Measurements from ENCODE around the gene FHL3. TPM values are rescaled to one million over a fixed set of nuclear protein-coding genes. Genes with fewer than 3 reads are reported as not detected.

The FHL3 gene
- total and polyA plus RNA-seq, 9 of the 15 experiments (the other 6 are each of a cell fraction or from before 2014, with no cell fraction given): 6.1 to 144 (median 34.1) TPM

GRCh38 chr1:38004284-38005108 lies 818 bp downstream of the FHL3 start (continued):
- TF ChIP-seq ARID4B (CRISPR knock-in tag; IDR thresholded peaks at IDR 0.05) (peak; percentile 57; the same call in 1 of the 2 replicates), MLLT1 (IDR thresholded peaks at IDR 0.05) (peak; percentile 50 to 85; a peak in 1 of 4 replicates), BRD9 (IDR thresholded peaks at IDR 0.05; ENCODE audit: low read depth, partially characterized antibody) (no peak), SUPT5H (IDR thresholded peaks at IDR 0.05) (peak; percentile 62), CHD1 (IDR thresholded peaks at IDR 0.05; ENCODE audit: low read length) (peak; percentile 10), KDM5B (IDR thresholded peaks at IDR 0.05; ENCODE audit: insufficient replicate concordance, low read depth, low read length) (peak; percentile 27), E2F1 (CRISPR knock-in tag; IDR thresholded peaks at IDR 0.05) (0 out of 2 replicates have a peak, but pooled peaks have one; percentile 41), RFX1 (IDR thresholded peaks at IDR 0.05) (no peak), SMARCA5 (IDR thresholded peaks at IDR 0.05) (peak; percentile 43; the same call in 1 of the 2 replicates), KLF16 (IDR thresholded peaks at IDR 0.05) (no peak), SLC30A9 (CRISPR knock-in tag; IDR thresholded peaks at IDR 0.05) (no peak), ETS1 (conservative IDR thresholded peaks at IDR 0.05; ENCODE audit: control insufficient read depth, low read depth, low read length) (peak; percentile 51; the same call in 1 of the 2 replicates), HDAC1 (IDR thresholded peaks at IDR 0.05) (peak in 1 of 2 experiments; percentile 64; a peak in 2 of 4 replicates), BHLHE40 (IDR thresholded peaks at IDR 0.05; ENCODE audit: low read length) (no peak), CAMTA2 (CRISPR knock-in tag; conservative IDR thresholded peaks at IDR 0.05) (0 out of 2 replicates have a peak, but pooled peaks have one; percentile 41), ZNF696 (CRISPR knock-in tag; conservative IDR thresholded peaks at IDR 0.05) (no peak), TEAD1 (CRISPR knock-in tag; IDR thresholded peaks at IDR 0.05) (no peak), ZBTB9 (CRISPR knock-in tag; IDR thresholded peaks at IDR 0.05) (peak; percentile 76)
